K562 (cell line): ENCODE measurements around the gene ZSCAN12. TPM values are rescaled to one million over a fixed set of nuclear protein-coding genes. Genes with fewer than 3 reads are reported as not detected.

Experiments
- ARID1B ChIP-seq: fragments of 450-650 bp; IDR thresholded peaks from 2 replicates; pipeline ENCODE4 v1.6.1; 2016; ENCODE audit warnings: antibody characterized with exemption, mild to moderate bottlenecking, inconsistent platforms
- ARID3B ChIP-seq: fragments of 250-450 bp; sonication (Bioruptor Pico); IDR thresholded peaks from 2 replicates; pipeline ENCODE4 v1.4.0; 2020; ENCODE audit warnings: borderline replicate concordance
- ATF1 ChIP-seq, 2 experiments: fragments of 450-650 bp in 1 of 2; IDR thresholded peaks; 2 replicates each; pipeline ENCODE4 v1.6.1; 2016; ENCODE audit warnings: missing compliant biosample characterization in 1 of 2, missing genetic modification characterization in 1 of 2
- BCOR ChIP-seq: fragments of 450-650 bp; IDR thresholded peaks from 2 replicates; pipeline ENCODE4 v1.6.1; 2016
- CREB3L1 ChIP-seq: fragments of 450-650 bp; IDR thresholded peaks from 2 replicates; pipeline ENCODE4 v1.6.1; 2014; ENCODE audit warnings: low read depth, mild to moderate bottlenecking, moderate library complexity, borderline replicate concordance
- ELF2 ChIP-seq: fragments of 250-450 bp; sonication (Bioruptor Pico); IDR thresholded peaks from 2 replicates; pipeline ENCODE4 v1.5.0; 2021; ENCODE audit warnings: mild to moderate bottlenecking
- ERF ChIP-seq: fragments of 450-650 bp; formaldehyde crosslinking; IDR thresholded peaks from 2 replicates; pipeline ENCODE4 v1.4.0; 2020; ENCODE audit warnings: mild to moderate bottlenecking, mixed read lengths
- ETS1 ChIP-seq: conservative IDR thresholded peaks from 2 replicates; pipeline ENCODE4 v1.6.1; 2011; ENCODE audit warnings: low read depth, mild to moderate bottlenecking, low read length; ENCODE audit not compliant: control insufficient read depth
- EZH2 ChIP-seq: IDR thresholded peaks from 2 replicates; pipeline ENCODE4 v1.6.1; 2012; ENCODE audit warnings: low read depth, mild to moderate bottlenecking, inconsistent platforms, low read length, borderline replicate concordance
- GATAD2A ChIP-seq: fragments of 450-650 bp; IDR thresholded peaks from 2 replicates; pipeline ENCODE4 v1.6.1; 2017
- HBP1 ChIP-seq: fragments of 450-650 bp; formaldehyde crosslinking; IDR thresholded peaks from 2 replicates; pipeline ENCODE4 v1.4.0; 2022; ENCODE audit warnings: missing genetic modification characterization
- HOXB6 ChIP-seq: fragments of 250-450 bp; sonication (Bioruptor Pico); IDR thresholded peaks from 2 replicates; pipeline ENCODE4 v1.5.1; 2022; ENCODE audit warnings: mild to moderate bottlenecking, borderline replicate concordance
- NR4A1 ChIP-seq, 2 experiments: fragments of 250-450 bp in 1 of 2; fragments of 450-650 bp in 1 of 2; sonication (Bioruptor Pico) in 1 of 2; IDR thresholded peaks; 2 replicates each; pipeline versions ENCODE4 v1.4.0 to v1.6.1; 2016 to 2020; ENCODE audit warnings: mild to moderate bottlenecking in 2 of 2, missing compliant biosample characterization in 1 of 2, missing genetic modification characterization in 1 of 2, moderate library complexity in 1 of 2
- SETDB1 ChIP-seq: IDR thresholded peaks from one replicate; pipeline ENCODE4 v1.6.1; 2012; ENCODE audit warnings: low read length, control low read depth, inconsistent platforms
- SMARCE1 ChIP-seq: fragments of 450-650 bp; IDR thresholded peaks from 2 replicates; pipeline ENCODE4 v1.7.1; 2016; ENCODE audit warnings: mild to moderate bottlenecking
- SRF ChIP-seq, 2 experiments: fragments of 250-450, 450-650 bp in 1 of 2; sonication (Bioruptor Pico) in 1 of 2; sonication (generic) in 1 of 2; formaldehyde crosslinking; IDR thresholded peaks; 2 replicates each; pipeline versions ENCODE4 v1.5.0 to v1.5.1; 2020 to 2022; ENCODE audit warnings: mild to moderate bottlenecking in 1 of 2, missing genetic modification reagents in 1 of 2
- STAT5A ChIP-seq: IDR thresholded peaks from 2 replicates; pipeline ENCODE4 v1.6.1; 2012; ENCODE audit warnings: low read length, inconsistent platforms, borderline replicate concordance
- ZFP36 ChIP-seq: fragments of 150-350 bp; IDR thresholded peaks from 2 replicates; pipeline ENCODE4 v1.6.1; 2018; ENCODE audit warnings: low read length, low read depth; ENCODE audit not compliant: partially characterized antibody
- ZNF184 ChIP-seq: sonication (generic); formaldehyde crosslinking; IDR thresholded peaks from 2 replicates; pipeline ENCODE4 v1.5.0; 2020; ENCODE audit warnings: missing genetic modification reagents
- ZNF280B ChIP-seq: fragments of 250-450 bp; sonication (Bioruptor Pico); IDR thresholded peaks from 2 replicates; pipeline ENCODE4 v1.5.1; 2021; ENCODE audit warnings: mild to moderate bottlenecking
- ZNF384 ChIP-seq: IDR thresholded peaks from 2 replicates; pipeline ENCODE4 v1.6.1; 2012; ENCODE audit warnings: low read depth, low read length, improper control_type of control experiment
- ZNF583 ChIP-seq: fragments of 250-450 bp; sonication (Bioruptor Pico); IDR thresholded peaks from 2 replicates; pipeline ENCODE4 v1.4.0; 2020
- polyA plus RNA-seq, 8 experiments: library from polyadenylated mRNA; depleted of rRNA in 4 of 8; stranded (reverse) in 5 of 8; unstranded in 3 of 8; fragments of >200 nt; fragmentation: Nextera tagmentation in 2 of 8; fragmentation: Illumina TruSeq in 1 of 8; extraction: Ambion mirVana in 2 of 8; extraction: Trizol in 1 of 8; gene quantifications; 2 replicates each; pipeline versions ENCODE4 v1.2.1 to v1.2.3, GENCODE V29; 2011 to 2014; ENCODE audit warnings: inconsistent platforms in 1 of 8, missing spikeins in 1 of 8
- total RNA-seq, 7 experiments: library from RNA; depleted of rRNA in 6 of 7; stranded (reverse); fragments of >200 nt in 6 of 7; fragmentation: Illumina TruSeq in 2 of 7; extraction: Trizol in 2 of 7; gene quantifications; 2 replicates each; pipeline versions ENCODE4 v1.2.1 to v1.2.3, GENCODE V29; 2011 to 2021; ENCODE audit warnings: low replicate concordance in 1 of 7

Gene ZSCAN12
- total and polyA plus RNA-seq, 9 of the 15 experiments (the other 6 are each of a cell fraction or from before 2014, with no cell fraction given) = 2.5 to 19.6 (median 12.5) TPM

GRCh38 chr6:28335040-28335563 lies 64.4 kb downstream of the ZSCAN12 start (continued):
- no peak for TF ChIP-seq HOXB6 (CRISPR knock-in tag)
- peak; percentile 57 for TF ChIP-seq BCOR
- TF ChIP-seq CREB3L1 = no peak
- TF ChIP-seq HBP1 (CRISPR knock-in tag) = peak; percentile 80
- no peak for TF ChIP-seq ELF2 (CRISPR knock-in tag)
- peak; percentile 65; the same call in 1 of the 2 replicates for TF ChIP-seq EZH2
- TF ChIP-seq GATAD2A = peak; percentile 98
- TF ChIP-seq ERF (CRISPR knock-in tag) = no peak; the same call in 1 of the 2 replicates
- TF ChIP-seq SETDB1 = no peak
- peak; percentile 99 for TF ChIP-seq ARID1B
- peak; percentile 4 for TF ChIP-seq ZFP36
- peak; percentile 97 for TF ChIP-seq STAT5A
- TF ChIP-seq ZNF384 = peak; percentile 29; the same call in 1 of the 2 replicates
- 0 out of 2 replicates have a peak, but pooled peaks have one; percentile 45 for TF ChIP-seq ETS1
- TF ChIP-seq ARID3B = no peak
- 0 out of 2 replicates have a peak, but pooled peaks have one; percentile 19 for TF ChIP-seq NR4A1 (CRISPR knock-in tag; IDR thresholded peaks at IDR 0.05)
- peak; percentile 90 for TF ChIP-seq NR4A1 (tag; IDR thresholded peaks at IDR 0.05)
- peak; percentile 79; the same call in 1 of the 2 replicates for TF ChIP-seq ZNF583
- TF ChIP-seq ATF1 (CRISPR knock-in tag; IDR thresholded peaks at IDR 0.05) = no peak
- no peak for TF ChIP-seq ATF1 (tag; IDR thresholded peaks at IDR 0.05)
- TF ChIP-seq ZNF184 (CRISPR knock-in tag) = no peak
- TF ChIP-seq SRF (CRISPR knock-in tag; IDR thresholded peaks at IDR 0.05) = peak; percentile 70 to 97; a peak in 3 of 4 replicates
- no peak for TF ChIP-seq ZNF280B
- peak; percentile 95 for TF ChIP-seq SMARCE1
